Peyer's patch (tissue), 4 donors: ENCODE data around the gene SUPT4H1.

Experiments
- CTCF ChIP-seq, 6 experiments: fragments of 450-650 bp in 4 of 6; fragments of 200-600 bp in 2 of 6; sonication (generic) in 1 of 6; IDR thresholded peaks; one replicate each; pipeline ENCODE4 v1.5.1; 2017 to 2019; ENCODE audit warnings: antibody characterized with exemption in 6 of 6, mild to moderate bottlenecking in 3 of 6, moderate library complexity in 1 of 6
- POLR2A ChIP-seq, 2 donors: fragments of 450-650 bp; IDR thresholded peaks; one replicate each; pipeline ENCODE4 v1.5.1; 2017; ENCODE audit warnings: antibody characterized with exemption in 2 of 2, mild to moderate bottlenecking in 2 of 2, moderate library complexity in 2 of 2

- TF ChIP-seq CTCF (IDR thresholded peaks at IDR 0.05), result no peak
- TF ChIP-seq POLR2A (IDR thresholded peaks at IDR 0.05), result no peak
These were observed 25.7 kb upstream of the SUPT4H1 start for GRCh38 chr17:58377661-58378060.
